ENCODE data around the gene TBRG4.
"Not testable (repeated sequence)": the region's sequence is repeated elsewhere in the genome, so short reads cannot be mapped to it uniquely, and the experiment has no call there.

TBRG4 gene

GRCh38 chr7:45156516-45157272 is 45.2 kb upstream of the TBRG4 start:
- TF ChIP-seq CTCF (conservative IDR thresholded peaks at IDR 0.05), result no peak
- no peak overlapping the region for H3K27ac ChIP-seq

GRCh38 chr7:45155941-45156340 is 44.4 kb upstream of the TBRG4 start:
- TF ChIP-seq CTCF (conservative IDR thresholded peaks at IDR 0.05) (no peak), ZFX (IDR thresholded peaks at IDR 0.05) (no peak)
- no peak overlapping the region for H3K27ac ChIP-seq

- H3K27ac ChIP-seq, result no peak overlapping the region
- TF ChIP-seq CTCF (conservative IDR thresholded peaks at IDR 0.05), result no peak
- TF ChIP-seq ZFX (IDR thresholded peaks at IDR 0.05), result no peak
Observed at GRCh38 chr7:45155357-45155900, 43.9 kb upstream of the TBRG4 start.

- not testable (repeated sequence) for H3K27ac ChIP-seq
Observed at GRCh38 chr7:45153861-45154260, 42.4 kb upstream of the TBRG4 start.

GRCh38 chr7:45153233-45153632 is 41.7 kb upstream of the TBRG4 start:
- no peak overlapping the region for H3K27ac ChIP-seq
- TF ChIP-seq ZFX (IDR thresholded peaks at IDR 0.05), result no peak
- TF ChIP-seq CTCF (conservative IDR thresholded peaks at IDR 0.05), result no peak

- TF ChIP-seq CTCF (conservative IDR thresholded peaks at IDR 0.05) (no peak), ZFX (IDR thresholded peaks at IDR 0.05) (no peak)
Observed at GRCh38 chr7:45151967-45152366, 40.5 kb upstream of the TBRG4 start.

GRCh38 chr7:45151131-45151684 is 39.7 kb upstream of the TBRG4 start:
- TF ChIP-seq CTCF (conservative IDR thresholded peaks at IDR 0.05), result no peak
- no peak for TF ChIP-seq ZFX (IDR thresholded peaks at IDR 0.05)
- H3K27ac ChIP-seq, result no peak overlapping the region

More at GRCh38 chr7:45151967-45152366, 40.5 kb upstream of the TBRG4 start:
- no peak overlapping the region for H3K27ac ChIP-seq
